Ureter (tissue), 1 donor: ENCODE data around the gene TRAP1. TPM values are rescaled to one million over a fixed set of nuclear protein-coding genes. Genes with fewer than 3 reads are reported as not detected.

Experiments used
- DNase-seq: peaks from one replicate; pipeline ENCODE4 v3.0.0-alpha.2; 2020; ENCODE audit warnings: low spot score
- total RNA-seq: library from RNA; stranded (reverse); gene quantifications from one replicate; pipeline ENCODE4 v1.2.4, GENCODE V29; 2023
- donor health status: DM: yes; HTN: yes; CAD: no.

The TRAP1 gene
- total RNA-seq, 1 donor from 2014 or later, result 156 TPM

DNA sequence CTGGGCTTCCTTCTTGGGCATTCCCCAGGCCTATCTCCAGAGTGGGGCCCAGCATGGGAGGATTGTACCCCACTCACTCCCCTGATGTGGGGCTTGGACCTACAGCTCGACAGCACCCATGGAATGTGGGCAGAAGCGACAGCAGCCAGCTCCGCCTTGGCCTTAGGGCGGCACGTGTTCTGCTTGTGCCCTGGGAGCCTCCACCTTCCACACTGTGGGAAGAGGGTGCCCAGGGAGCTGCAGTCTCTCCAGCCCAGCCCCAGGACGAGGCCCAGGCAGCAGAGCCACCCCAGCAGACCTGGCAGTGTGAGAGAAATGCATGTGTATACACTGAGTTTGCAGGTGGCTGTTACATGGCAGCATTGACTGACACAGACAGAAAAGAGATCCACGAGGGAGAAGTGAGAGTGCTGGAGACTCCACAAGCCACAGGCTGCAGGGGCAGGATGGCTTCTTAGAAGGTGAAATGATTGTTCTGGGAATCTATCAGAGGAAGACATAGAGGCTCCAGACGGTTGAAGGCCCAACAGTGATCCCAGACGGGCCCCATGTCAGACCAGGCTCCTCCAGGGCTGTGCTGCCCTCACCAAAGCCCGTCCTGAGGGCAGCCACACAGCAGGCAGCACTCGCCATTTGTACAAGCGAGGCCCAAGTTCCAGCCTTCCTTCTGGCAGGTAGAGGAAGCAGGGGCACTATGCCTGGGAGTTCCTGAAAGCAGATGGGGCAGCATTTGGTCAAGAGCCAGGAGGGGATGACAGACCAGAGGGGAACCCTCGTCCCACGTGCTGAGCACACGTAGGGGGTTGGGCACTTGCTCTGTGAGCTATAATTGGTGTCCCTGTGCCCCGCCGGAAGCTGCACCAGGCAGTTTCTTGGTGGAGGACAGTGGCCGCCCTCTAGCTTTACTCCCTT is 65.6 kb downstream of the TRAP1 start:
- no peak for DNase-seq

DNA sequence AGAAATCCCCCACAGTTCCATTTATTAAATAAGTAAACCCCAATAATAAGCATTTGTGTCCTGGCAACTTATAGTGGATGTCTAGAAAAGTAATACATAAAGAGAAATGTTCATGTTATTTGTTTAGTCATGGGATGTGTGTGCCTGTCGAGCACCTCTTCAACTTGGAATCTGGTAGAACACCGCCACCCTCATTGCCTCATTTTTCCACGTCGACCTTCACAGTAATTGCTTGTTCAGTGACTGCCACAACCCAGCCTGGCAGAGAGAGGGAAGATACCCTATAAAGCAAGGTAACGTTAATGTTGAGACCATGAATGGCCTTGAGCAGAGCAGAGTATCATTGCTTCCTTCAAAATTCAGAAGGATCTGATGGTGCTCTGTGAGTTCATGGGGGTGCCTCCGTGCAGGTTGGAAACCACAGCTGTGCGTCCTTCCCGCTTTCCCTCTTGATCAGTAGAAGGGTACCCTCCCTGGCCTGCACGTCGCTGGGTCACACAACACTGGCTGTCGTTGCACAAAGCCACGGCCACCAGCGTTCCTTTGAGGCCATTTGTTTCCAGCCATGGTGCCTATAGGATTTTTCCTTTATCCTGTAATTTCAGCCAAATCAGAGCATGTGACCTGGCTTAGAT is 66.6 kb downstream of the TRAP1 start:
- DNase-seq, result peak; percentile 24

DNA sequence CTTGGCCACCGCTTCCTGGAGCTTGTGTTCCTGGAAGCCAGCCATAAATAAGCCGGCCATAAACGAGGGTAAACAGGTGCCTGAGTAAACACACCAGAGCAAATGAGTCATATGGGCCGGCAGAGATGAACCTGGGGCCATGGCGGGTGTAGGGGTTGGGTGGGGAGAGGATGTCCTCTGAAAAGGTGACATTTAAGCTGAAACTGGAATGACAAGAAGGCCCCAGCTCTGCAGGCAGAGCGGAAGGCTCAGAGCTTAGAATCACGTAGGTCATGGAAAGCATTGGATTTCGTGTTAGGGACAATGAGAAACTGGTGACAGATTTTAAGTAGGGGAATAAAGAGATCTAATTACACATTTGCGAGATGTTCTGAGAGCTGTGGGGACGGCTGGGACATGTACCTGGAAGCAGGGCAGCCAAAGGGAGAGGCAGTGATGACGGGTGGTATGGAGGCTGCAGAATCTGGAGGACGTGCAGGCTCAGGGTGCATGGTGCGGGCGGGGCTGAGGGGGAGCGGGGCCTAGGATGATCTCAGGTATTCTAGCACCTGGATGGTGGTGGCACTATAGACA is 70.9 kb downstream of the TRAP1 start:
- peak; percentile 75 for DNase-seq

DNA sequence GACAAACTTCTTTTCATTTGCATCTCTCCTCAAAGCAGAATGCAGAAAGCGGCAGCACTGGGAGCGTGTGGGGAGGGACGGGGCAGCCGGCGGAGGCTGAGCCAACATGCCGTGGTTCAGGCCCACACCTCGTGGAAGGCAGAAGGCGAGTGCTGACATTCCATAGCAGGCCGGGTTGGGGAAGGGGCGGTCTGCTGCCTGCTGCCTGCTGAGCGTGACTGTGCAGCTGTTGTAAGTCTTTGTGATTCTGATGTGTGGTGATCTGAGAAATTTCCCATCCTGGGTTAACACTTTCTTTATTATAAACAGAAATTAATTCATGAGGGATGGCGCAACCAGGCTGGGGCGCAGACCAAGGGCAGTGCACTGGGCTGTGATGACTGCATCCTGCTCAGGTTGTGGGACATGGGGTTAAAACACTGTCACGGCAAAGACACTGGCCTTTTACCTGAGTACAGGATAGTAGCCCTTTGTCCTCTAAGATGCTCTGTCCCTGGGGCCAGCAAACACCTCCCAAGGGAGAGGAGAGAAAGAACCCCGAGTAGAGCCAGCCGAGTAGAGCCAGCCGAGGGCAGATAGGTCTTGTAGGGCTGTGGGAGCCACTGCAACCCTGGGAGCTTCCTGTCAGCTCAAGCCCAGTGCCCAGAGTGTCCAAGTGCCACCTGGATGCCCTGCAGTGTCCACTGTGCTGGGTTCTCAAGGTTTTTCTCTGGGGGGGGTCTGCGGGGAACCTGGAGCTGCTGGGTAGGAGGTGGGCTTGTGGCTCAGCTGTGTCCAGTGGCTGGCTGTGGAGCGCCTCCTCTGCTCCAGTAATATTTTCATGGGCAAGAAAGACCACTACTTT is 71.6 kb downstream of the TRAP1 start:
- peak; percentile 36 for DNase-seq

DNA sequence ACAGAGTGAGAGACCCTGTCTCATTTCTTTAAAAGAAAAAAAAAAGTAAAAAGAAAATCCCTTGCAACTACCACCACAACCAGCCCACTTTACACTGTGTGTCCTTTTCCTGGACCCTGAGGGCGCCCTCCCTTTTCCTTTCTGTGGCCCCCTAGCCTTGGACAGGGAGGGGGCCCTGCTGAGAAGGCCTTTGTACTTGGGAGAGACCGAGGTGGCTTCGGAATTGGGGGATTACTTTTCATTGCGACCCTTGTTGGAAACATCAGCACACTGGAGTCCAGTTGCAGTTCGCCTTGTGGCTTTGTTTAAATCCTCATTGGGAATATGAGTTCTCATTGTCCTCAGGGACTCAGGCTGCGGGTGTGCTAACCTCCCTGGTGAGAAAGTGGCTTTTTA is 72.2 kb downstream of the TRAP1 start:
- peak; percentile 25 for DNase-seq

DNA sequence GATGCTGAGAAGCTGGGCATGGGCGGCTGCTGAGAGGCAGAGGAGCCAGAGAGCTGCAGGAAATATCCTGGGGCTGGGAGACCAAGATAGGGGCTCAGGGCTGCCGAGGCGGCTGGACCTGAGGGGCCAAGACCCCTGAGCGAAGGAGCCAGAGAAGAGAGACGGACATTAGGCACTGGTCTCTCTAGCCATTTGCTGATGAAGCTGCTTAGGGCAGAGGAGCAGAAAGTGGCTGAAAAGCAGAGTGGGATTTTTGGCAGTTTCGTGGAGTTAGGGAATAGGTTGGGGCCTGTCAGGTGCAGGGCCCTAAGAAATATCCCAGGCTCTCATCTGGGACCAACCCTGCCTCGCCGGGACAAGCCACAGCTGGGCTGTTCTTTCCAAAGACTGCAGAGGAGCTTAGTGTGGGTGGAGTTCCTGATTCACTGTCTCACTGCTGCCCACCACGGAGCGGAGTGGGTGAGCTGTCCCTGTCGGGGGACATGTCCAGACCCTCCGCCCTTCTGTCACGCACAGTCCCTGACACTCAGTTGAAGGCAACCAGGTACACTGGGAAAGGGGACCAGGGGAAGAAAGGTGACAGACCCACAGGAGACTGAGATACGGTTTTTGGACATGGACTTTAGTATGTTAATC is 74.1 kb downstream of the TRAP1 start:
- DNase-seq, result no peak

DNA sequence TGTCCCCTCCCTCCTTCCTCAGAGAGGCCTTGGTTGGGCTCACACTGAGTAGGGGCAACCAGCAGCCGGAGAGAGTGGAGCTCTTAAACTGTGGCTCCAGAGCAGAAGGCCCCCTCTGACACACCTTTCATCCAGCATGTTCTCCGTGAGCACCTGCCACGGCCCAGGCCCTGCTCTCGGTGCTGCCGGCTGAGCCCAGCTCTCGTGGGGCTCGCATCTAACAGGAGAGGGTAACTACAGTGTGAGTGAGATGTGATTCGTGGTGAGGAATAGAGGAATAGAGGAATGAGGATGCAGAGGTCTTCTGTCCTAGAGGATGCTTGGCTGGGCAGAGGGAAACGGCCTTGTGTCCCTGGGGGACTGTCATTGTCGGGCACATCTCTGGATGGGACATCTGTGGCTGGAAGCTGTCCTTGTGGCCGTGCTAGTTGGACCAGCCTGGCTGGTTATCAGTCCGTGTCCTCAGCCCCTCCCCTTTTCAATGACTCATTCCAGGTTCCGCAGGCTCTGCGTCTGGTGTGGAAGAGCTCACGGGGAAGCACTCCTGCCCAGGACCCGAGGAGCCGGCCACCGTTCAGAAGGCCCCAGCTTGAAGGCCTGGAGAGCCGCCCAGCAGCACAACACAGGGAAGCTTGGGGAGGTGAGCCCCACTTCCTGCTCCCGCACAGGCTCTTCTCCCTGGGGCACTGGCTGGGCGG is 74.8 kb downstream of the TRAP1 start:
- peak; percentile 59 for DNase-seq

DNA sequence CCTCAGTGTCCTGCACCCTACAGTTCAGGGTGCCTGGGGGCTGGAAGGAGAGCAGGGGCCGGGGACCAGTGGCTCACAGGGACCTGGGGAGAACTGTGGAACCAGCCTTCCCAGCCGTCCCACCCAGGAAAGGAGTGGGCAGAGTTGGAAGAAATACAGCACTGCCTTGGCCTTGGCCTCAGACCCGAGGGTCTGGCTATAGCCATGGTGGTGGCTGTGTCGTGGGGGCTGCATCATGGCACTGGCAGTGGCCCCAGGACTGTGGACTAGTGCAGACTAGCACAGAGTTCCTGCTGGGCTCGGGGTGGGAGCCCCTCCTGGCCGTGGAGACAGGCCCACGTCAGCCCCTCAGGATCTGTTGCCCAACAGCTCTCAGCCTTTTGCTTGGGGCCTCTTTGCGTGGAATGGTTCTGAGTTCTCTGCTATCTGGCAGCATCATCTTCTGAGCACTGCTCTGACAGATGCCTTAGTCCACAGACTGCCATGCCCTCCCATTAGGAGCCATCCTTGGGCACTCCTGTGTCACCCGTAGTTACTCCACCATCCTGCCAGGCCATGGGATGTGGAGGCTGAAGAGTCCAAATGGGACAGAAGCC is 75.4 kb downstream of the TRAP1 start:
- DNase-seq, result no peak

DNA sequence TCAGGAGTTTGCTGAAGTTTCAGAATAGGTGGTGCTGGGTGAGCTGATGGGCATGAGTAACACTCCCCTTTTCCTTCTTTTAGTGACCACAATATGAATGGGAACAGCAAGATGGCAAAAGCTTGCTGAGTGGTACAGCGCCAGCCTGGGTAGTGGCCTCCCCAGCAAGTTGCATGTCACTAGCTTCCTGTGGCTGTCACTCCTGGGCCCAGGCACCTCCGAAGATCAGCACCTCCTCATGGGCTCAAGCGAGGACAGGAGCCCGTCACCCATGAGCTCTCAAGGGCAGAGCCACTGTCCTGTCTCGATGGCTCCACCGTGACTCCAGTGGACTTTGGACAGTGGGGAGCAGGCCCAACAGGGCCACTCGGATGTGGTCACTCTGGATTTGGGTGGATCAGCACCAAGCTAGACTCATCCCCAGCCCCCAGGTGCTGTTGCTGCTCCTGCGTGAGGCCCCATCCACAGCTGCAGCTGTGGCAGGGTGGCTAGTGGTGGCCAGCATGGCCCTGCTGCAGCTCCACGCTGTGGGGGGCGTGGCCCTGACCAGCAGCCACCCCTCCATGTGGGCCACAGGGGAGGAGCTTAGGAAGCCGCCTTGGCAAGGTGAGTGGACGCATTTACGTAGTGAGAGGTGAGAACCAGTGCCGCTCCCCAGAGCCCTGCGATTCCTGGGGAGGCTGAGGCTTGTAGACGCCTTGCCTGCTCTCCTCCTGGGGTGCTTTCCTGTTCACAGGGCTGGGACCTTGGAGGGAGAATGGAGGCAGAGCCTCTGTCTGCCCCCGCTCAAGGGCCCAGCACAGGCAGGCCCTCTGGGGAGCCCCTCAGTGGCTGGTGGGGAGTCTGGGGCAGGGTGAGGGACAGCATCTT is 76.5 kb downstream of the TRAP1 start:
- peak; percentile 26 for DNase-seq

DNA sequence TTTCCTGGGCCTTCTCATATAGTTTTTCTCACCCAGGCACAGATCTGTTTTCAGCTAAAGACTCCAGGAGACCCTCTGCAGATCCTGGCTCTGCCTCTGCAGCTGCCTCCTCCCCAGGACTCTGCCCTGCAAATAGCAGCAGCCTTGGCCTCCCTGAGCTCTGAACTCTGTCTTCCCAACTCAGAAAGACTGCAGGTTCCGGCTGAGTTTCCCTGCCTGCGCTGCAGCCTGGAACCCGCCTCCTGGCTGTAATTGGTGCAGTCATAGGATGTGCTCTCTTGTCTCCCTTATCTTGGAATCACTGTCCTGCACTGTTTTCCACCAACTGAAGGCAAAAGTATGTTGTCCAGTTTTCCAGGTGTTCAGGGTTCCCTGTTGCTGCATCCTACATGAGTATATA is 77.1 kb downstream of the TRAP1 start:
- no peak for DNase-seq

DNA sequence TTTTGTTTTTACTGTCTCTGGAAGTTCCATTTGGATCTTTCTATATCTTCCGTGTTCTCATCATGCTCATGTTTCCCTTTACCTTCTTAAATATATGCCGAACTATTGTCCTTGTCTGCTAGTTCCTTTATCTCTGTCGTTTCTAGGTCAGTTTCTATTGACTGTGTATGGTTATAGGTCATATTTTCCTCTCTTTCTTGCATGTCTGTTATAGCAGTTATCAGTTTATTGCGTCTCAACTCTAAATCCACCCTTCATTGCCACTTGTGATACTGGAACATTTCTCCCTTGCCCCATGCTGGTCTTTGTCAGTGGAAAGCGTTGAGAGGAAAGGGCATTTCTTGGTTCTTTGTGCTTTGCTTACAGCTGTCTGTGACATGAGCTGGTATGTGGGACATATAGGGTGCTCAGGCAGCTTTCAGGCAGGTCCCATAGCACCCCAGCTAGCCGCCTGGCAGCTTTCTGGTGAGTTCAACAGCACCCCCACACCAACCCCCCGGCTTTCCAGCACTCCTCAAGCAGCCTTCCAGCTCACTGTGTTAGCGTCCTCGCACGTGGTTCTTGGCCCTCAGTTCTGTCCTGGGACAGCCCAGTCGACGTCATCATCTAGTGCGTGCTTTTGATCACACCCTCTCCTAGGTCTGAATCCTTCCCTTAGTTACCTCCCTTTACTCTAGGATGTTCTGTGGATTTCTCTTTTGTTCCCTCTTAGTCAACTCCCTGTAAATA is 78.2 kb downstream of the TRAP1 start:
- no peak for DNase-seq

DNA sequence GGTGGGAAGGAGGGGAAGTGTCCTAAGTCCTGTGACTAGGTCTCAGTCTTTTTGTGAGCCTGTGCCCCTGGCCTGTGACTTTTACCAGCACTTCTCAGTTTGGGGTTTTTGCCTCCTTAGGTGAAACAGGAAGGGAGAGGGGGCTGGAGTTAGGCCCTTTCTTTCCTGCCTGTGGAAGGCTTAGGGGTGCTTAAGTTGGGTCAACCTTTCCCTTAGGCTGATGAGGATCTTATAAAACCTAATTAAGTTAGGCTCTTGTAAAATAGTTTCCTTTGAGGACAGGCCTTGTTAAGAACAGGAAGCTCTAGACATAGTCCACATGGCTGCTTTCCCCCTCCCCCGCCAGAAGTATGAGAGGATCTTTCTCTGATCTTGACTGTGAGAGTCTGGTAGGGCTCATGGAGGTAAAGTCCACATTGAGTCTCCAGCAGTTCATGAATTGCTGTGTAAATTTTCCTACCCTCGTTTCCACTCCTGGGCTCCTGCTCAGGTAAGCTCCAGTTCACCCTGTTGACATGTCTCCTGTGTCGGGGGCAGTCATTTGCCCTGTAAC is 79.9 kb downstream of the TRAP1 start:
- no peak for DNase-seq

DNA sequence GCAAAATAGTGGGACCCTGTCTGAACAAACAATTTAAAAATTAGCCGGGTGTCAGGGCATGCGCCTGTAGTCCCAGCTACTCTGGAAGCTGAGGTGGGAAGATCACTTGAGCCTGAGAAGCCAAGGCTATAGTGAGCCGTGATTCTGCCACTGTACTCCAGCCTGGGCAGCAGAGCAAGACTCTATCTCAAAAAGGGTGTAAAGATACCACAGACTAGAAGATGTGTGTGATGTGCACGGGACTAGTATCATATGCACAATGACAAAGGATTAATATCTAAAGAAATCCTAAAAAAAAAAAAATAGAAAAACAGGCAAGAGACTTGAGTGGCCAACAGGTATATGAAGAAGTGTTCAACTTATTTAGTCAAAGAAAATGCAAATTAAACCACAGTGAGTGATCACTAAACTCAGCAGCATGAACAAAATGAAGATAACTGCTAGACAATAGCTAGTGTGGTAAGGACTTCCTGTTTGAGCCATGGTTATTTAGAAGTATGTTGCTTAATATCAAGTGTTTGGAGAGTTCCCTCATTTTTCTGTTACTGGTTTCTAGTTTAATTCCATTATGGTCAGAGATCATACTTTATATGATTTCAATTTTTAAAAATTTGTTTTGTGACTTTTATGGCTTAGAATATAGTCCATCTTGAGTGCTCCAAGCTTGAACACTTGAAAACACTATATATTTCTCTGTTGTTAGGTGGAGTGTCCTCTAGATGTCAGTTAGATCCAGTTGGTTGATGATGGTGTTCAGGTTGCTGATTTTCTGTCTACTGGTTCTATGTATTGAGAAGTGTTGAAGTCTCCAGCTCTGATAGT is 91.2 kb downstream of the TRAP1 start:
- DNase-seq, result no peak

DNA sequence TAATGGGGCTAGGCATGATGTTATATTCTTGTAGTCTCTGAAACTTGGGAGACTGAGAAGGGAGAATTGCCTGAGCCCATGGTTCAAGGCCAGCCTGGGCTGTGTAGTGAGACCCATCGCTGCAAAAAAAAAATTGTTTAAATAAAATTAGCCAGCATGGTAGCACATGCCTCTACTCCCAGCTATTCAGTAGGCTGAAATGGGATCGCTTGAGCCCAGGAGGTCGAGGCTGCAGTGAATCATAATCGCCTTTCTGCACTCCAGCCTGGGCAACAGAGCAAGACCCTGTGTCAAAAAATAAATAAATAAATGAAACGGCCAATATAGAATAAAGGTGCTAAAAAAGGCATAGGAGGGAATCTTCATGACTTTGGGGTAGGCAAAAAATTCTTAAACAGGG is 92.0 kb downstream of the TRAP1 start:
- DNase-seq, result no peak

DNA sequence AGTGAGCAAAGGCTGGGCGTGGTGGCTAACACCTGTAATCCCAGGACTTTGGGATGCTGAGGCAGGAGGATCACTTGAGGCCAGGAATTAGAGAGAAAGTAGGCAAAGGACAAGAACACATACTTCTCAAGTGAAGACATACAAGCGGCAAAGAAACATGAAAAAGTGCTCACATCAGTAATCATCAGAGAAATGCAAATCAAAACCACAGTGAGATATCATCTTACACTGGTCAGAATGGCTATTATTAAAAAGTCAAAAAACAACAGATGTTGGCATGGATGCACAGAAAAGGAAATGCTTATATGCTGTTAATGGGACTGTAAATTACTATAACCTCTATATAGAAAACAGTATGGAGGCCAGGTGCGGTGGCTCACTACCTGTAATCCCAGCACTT is 93.7 kb downstream of the TRAP1 start:
- no peak for DNase-seq

DNA sequence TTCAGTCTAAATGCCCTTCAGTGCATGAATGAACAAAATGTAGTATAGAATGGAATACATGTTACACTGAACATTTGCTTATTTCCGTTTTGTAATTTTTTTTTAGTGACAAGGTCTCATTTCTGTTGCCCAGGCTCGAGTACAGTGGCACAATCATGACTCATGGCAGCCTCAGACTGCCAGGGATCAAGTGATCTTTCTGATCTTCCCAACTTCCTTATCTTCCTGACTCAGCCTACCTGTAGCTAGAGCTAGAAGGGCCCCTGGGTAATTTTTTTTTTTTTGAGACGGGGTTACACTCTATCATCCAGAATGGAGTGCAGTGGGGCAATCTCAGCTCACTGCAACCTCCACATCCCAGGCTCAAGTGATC is 98.6 kb downstream of the TRAP1 start:
- DNase-seq, result peak; percentile 35
